CD1c-positive myeloid dendritic cell (primary cell): ENCODE results near the gene STK40.

Source experiments
- DNase-seq: peaks from one replicate; pipeline ENCODE4 v3.0.0-alpha.2; 2016; ENCODE audit errors: extremely low spot score

Gene STK40

DNA sequence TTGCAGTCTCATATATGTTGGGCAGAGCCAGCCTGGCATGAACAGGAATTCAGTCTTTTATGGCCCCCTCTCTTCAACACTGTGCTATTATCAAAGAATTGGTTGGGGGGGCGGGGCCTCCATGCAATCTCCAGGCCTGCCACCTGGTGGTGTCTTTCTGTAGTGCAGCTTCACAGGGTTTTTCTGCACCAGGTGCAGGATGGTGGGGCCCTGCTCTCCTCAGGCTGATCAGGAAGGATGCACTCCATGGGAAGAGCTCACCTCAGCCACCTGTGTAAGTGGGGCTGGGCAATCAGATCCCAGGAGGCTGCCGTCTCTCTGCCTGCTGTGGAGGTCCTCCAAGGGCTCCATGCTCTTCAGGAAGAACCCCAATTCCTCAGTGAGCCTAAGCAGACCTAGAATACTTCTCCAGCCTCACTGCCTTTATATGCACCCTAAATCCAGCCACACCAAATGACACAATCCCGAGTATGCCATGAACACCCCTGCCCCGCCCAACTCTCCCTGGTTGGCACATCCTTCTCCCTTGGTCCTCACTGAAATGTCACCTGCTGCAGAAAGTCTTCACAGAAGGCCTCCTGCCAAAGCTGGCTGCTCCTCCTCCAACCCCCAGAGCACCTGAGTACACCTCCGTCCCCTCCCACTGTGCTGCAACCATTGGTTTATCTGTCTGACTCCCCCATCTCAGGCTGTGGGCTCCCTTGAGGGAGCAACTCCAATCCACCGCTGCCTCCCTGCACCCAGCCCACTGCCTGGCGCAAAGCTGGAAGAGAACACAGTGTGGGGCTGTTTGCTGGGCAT lies 16.5 kb downstream of the STK40 start:
- peak; percentile 83 for DNase-seq

DNA sequence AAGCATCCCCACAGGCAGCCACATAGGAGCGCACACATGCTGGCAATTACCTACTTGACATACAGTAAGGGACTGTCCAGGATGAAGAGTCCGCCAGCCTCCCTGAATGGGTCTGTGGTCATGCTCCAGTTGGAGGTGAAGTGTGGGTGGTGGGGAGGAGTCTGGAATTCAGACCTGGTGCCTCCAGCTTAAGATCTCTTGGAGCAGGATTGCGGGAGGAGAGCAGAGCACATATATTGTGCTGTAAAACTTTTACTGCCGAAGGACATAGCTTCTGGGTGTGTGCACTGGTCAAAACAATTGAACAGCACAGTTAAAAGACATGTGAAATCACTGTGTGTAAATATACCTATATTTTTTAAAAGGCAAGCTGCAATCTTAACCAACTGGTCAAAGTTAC lies 17.9 kb downstream of the STK40 start:
- no peak for DNase-seq

DNA sequence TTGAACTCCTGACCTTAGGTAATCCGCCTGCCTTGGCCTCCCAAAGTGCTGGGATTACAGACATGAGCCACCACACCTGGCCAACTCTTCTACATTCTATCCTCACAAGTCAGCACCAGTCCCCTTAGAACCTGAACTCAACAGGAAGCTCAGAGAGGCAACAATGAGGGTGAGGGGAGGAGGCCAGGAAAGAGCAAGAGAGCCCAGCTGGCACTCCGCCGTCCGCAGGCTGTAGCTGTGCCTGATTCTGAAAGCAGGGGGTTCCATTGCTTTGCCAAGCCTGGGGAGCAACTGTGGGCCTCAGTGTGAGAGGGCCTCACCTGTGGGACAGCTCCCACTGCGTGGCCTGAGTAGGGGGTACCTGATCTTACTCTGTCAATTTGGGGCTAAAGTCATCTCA lies 18.7 kb downstream of the STK40 start:
- no peak for DNase-seq

DNA sequence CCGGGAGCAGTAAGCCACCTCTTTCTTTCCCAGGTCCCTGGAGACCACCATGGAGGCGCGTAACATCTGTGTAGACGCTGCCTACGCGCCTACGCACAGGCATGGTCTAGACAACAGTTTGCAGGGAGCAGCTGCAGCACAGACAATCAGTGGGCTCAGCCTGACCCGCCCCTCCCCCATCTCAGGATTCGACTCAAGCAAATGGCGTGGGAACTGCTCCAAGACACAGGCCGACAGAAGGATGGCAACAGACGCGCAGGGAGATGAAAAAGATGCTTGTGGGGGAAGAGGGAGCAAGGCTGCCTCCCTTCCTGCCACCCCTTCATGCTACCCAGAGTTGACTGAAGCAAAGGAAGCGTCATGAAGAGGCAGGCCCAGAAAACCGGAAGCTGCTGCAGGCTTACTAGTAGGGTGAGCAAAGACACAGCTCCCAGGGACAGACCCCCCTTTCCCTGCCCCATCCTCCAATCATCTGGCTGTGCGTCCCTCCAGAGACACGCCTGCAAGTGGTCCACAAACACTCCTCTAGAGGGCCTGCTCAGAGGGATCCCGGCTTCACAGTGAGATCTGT lies 19.5 kb downstream of the STK40 start:
- peak; percentile 77 for DNase-seq

DNA sequence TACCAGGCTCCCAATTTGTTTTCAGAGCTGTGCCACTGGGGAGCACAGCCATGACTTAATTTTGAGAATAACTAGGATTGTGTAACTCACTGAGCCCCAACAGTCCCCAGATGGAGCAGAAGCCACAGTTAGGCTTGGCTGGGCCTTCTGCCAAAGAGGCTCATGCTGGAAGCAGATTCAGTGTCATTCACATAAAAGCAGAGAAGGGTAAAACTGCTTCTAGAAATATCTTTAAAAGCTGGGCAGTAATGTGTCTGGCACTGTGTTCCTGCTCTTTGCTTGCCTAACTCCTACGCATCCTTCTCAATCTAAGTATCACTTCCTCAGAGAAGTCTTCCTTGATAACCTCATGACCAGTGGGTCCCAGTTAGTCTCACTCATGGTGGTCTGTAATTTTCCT lies 20.3 kb downstream of the STK40 start:
- DNase-seq, result peak; percentile 89

DNA sequence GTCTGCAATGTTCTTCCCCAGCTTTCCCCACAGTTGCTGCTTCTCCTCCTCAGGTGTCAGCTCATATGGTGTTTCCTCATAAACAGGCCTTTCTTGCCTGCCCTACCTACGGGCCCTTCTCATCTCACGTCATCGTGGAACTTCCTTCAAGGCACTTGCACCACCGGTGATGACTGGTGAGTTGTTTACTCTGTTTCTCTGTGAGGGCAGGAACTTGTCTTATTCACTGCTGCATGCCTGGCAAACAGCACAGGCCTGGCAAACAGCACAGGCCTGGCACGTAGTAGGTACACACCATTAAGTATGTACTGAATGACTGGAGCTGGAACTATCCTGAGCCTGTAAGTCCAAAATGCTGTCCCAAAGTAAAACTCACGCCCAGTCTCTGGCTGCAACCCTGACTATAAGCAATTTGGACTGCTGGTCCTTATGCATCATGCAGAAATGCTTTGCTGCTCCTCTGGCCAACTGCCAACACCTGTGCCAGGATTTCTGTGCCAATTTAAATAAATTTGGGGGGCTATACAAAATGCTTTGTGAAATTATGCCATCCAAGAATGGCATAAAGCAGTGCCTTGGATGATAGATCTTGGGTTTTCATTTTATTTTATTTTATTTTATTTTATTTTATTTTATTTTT lies 25.7 kb downstream of the STK40 start:
- DNase-seq, result peak; percentile 21

DNA sequence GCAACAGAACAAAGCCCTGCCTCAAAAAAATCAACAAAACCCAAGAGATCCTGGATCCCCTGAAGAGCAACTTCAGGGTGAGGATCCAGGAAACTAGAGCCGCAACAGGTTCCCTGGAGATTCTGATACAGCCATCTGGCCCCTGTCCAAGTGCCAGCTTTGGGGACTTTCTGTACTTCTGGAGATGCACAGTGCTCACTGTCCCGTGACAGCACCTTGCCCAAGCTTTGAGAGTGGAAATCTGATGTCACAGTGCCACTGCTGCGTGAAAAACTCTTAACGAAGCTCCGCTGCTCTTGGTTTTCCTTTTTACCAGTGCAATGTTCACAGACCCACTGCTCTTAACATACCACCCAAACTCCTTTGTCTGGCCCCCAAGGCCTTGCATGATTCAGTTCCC lies 26.3 kb downstream of the STK40 start:
- no peak for DNase-seq

DNA sequence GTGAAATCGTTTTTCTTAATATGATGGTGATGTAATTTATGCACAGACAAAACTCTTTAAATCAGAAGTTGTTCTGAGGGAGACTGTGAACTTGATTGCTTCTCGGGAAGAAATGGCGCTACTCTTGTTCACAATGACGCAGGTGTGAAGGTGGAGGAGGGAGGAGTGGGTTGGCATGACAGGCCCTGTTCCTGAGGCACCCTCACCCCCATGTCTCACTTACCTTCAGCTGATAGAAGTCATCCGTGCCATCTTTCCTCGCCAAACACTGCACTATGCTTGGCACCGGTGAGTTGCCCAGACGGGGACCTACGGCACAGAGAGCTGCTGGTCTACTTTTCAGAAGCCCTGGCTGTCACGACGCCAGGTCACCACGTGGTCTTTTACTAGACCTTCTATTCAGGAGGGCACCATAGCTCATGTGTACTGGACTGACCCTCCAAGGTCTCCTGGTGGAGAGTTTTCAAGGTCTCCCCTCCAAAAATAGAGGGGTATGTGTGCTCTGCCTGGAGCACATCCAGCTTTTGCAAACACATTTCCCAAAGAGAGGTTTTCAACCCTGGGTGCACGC lies 27.1 kb downstream of the STK40 start:
- no peak for DNase-seq

DNA sequence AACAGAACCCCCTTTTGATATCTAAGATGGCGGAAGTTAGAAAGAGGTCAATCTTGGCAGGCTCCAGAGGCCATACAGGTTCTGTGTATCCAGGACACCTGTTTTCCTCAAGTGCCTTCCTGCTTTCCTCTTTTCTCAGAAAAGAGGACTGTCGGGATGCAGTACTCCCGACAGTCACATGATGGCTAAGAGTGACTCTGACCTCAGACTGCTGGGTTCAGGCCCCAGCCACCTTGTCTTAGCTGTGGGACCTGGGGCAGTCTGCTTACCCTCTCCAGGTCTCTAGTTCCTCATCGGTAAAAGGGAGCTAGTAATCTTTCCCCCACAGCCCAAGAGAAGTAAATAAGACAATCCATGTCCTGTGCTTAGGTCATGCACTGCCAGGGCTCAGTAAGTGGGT lies 29.9 kb downstream of the STK40 start:
- no peak for DNase-seq

DNA sequence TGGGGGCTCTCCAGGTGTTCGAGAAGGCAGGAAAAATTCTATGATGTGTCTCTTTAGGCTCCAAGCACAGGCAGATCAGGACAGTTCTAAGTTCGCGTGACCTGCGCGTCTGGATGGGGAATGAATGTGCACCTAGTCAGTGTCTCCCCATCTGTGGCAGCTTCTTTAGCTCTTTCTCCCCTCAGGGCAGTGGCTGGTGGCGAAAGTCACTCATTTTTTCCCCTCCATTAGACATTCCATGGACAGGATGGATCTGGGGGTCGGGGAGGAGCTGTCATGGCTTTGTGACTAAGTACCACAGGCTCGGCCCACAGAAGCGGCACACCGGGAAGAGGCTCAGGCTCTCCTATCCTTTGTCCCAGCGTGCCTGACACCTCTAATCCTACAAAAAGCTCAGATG lies 31.2 kb downstream of the STK40 start:
- DNase-seq, result no peak

DNA sequence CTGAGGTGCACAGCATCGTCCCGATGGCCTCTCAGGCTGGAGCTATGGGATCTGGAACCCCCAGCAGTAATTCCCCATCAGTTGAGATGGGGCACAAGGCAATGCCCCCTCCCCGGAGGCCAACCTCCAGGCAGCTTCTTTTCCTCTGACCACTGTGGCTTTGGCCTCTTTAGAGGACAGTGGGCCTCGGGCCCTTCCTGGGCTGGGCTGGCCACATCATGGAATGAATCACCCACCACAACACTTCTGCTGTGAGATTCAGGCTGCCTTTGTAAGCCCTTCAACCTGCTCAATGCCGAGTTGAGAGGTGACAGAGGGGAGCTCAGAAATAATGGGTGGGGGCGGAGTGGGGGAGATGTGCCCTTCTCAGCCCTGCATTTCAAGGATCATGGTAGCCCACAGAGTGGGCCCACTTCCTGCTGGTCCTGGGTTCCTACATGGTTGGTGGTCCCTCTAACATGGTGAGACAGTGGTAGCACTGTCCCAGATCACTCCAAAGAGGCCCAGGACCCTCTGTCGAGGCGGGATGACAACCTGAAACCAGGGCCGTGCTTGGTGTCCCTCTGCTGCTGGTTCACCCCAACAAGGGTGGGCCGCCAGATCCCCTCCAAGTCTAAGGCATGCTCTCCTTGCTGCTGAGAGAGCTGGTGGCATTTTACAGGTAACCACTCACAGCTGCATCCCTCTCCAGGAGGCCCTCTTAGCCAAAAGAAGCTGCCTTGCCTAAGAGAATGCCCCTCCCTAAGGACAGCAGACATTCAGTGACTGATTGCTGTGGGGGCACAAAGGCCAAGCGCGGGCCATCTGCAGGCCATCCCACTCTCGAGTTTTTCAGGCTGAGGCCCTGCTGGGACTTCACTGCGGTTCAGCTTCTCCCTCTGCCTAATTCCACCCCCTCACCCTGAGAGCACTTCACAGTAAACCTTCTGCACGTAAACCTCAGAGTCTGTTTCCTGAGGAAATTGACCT lies 32.5 kb downstream of the STK40 start:
- DNase-seq, result peak; percentile 8

DNA sequence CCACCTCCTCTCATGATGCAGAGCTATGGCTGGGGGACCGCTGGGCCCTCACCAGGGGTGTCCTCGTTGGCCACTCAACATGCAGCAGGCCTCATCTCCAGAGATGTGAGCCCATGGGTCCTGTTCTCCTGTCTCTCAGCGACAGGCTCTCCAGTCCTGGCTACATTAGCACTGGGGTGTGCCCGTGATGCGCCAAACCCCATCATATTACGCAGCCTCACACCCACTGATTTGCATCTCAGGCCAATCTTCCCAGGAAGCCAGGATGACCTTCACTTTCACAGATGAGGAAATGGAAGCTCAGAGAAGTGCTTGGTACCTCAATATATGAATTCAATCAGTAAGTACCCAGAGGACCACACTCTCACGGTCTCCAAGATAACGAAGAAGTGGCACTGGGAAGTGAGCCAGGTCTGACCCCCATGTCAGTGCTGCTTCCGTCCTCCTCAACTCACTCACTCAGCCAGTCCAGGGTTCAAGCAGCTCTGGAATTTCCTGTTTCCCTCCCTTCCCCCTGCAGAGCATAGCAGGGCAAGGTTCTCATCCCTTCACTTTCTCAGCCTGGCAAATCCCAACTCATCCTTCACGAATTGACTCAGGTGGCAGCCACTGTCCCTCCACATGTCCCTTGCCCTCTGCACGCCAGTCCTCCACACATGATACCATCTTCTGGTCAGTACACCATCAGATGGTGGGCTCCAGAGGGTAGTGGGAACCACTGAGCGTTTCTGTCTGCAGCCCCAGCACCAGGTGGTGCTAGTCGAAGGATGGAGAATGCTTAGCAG lies 33.4 kb downstream of the STK40 start:
- no peak for DNase-seq

DNA sequence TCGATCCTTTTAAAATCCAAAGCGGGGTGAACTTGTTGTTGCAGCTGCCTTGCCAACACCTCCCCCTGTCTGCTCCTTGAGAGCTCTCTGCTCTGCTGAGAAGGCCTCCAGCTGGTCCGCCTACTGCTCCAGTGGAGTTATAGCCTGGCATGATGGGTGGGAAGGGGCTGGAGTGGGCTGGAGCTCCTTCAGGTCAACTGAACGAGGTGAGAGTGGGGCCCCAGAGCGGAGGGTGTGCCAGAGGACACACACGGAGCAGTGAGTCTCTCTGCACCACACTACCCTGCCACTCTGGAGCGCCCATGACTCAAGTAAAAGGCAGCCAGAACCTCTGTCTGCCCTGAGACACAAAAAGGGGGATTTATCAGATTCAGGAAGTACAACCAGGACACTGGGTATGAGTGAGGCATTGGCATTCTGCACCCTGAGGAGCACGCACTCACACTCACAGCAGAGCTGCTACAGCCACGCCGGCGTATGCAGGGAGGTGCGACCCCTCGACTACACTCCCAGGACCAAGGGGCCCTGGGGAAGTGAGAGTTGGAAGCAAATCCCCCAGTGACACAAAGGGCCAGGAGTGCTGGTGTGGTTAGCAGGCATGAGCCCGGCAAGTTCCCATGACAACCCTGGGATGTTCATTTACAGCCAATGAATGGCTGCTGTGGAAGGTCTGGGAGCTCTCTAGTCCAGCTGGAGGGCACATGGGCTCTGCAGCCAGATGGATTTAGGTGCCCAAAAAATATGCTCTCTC lies 34.3 kb downstream of the STK40 start:
- peak; percentile 51 for DNase-seq

DNA sequence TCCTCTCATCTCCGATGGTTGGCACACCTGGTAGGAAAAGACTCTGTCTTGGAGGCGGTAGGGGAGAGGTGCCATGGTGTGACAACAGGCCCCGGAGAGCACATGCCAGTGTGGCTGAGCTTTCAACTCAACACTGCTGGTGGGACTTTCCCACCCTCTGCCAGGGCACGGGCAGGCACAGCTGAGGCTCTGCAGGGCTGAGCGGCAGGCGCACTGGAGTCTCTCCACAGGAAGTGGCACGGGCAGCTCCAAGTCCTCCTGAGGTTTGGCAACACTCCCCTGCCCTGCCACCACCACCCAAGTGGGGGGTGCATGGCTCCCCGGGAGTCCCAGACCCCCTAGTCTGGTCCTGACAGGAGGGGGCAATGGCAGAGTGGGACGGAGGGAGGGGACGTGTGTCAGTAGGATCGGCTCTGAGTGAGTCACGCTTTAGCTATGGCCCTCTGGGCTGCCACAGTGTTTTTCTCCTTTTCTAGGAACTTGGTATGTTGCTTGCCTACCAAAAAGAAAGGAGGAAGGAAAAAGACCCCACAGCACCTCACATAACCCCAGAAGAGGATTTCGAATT lies 35.0 kb downstream of the STK40 start:
- peak; percentile 41 for DNase-seq

DNA sequence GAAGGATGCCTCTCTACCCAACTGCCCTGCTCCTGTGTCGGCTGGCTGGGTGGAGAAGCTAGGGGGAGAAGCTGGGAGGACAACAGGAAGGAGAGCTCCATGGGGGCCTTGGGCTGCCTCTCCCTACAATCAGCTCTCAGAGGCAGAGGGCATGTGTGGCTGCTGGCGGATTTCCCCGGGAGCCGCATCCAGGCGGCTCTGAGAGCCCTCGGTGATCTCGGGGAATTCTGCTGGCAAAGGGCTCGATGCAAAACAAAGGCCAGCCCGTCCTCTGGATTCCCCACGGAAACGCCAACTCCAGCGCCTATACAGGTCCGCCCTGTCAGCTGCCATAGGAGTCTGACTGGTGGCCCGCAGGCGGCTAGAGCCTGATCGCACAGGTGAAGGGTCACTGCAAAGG lies 35.9 kb downstream of the STK40 start:
- no peak for DNase-seq

DNA sequence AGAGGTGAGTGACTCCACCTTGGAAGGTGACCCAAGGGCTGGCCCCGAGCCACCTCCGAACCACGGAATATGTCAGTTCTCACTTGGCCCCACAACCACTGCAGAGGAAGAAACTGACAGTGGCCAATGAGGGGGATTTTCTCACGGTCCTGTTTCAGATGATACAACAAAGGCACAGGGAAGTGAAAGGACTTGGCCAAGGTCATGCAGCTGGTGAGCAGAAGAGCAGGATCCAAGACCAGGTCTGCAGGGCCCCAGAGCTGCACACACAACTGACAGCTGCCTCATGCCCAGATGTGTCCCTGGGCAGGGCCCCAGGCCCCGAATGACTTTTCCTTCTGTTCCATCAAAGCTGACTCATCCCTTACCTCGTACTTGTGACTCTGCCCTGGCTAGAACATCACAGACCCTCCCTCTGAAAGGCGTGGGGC lies 36.5 kb downstream of the STK40 start:
- peak; percentile 78 for DNase-seq

DNA sequence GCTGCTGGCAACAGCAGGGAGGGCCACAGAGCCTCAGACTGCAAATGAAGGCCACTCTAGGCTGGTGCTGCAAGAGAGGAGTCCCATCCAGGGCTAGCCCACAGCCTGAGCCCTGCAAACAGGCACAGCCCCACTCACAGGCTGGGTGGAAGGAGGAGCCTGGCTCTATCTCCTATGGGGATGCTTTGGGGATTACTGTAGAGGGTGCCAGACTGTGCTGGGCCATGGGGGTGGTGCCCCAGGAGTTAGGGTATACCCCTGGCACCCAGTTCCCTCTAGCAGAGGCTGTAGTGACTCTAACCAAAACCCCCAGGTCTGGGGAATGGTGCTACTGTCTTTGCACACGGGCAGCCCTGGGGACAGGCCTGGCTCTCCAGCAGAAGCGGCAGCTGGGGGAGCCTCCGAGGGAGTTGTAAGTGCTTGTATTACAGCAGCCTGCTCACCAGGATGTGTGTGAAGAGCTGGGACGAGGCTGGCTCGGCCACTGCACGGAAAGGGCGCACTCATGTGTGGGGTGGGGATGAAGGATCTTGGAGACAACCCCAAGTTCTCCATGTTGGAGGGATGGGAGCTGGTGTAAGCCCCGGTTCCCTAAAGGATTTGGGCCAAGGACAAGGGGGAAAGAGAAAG lies 38.9 kb downstream of the STK40 start:
- DNase-seq, result no peak

DNA sequence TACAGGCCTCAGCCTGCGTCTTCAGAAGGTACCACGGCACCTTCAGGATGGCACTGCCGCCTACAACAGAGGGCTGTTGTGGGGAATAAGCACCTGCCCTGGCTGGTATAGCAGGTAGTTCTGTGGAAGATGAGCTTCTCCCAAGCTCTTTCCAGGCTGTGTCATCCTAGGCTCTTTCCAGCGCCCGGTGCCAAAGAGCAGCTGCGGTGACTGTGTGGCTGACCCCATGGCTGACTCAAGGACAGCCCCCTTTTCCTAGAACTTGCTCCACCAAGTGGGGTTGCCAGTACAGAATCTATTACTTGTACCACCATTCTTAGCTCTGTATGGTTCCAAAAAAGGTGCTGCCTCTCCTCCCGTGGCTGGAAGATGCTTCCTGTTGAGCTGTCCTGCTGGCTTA lies 40.4 kb downstream of the STK40 start:
- DNase-seq, result no peak

DNA sequence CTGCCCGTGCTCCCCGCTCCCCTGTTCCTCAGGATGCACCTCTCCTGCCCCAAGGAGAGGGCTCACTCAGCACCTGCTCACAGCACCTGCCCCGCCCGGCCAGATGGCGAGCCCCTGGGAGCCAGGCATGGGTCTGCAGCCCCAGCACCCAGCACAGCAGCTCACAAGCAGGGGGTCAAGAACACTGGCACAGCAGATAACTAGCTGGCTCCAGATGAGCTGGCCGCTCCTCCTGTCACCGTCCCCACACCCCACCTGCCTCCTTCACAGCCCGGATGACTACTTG lies 41.4 kb downstream of the STK40 start:
- DNase-seq, result no peak
